Measurements from ENCODE around the gene ELMO1.

The ELMO1 gene, protein sequence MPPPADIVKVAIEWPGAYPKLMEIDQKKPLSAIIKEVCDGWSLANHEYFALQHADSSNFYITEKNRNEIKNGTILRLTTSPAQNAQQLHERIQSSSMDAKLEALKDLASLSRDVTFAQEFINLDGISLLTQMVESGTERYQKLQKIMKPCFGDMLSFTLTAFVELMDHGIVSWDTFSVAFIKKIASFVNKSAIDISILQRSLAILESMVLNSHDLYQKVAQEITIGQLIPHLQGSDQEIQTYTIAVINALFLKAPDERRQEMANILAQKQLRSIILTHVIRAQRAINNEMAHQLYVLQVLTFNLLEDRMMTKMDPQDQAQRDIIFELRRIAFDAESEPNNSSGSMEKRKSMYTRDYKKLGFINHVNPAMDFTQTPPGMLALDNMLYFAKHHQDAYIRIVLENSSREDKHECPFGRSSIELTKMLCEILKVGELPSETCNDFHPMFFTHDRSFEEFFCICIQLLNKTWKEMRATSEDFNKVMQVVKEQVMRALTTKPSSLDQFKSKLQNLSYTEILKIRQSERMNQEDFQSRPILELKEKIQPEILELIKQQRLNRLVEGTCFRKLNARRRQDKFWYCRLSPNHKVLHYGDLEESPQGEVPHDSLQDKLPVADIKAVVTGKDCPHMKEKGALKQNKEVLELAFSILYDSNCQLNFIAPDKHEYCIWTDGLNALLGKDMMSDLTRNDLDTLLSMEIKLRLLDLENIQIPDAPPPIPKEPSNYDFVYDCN

DNA sequence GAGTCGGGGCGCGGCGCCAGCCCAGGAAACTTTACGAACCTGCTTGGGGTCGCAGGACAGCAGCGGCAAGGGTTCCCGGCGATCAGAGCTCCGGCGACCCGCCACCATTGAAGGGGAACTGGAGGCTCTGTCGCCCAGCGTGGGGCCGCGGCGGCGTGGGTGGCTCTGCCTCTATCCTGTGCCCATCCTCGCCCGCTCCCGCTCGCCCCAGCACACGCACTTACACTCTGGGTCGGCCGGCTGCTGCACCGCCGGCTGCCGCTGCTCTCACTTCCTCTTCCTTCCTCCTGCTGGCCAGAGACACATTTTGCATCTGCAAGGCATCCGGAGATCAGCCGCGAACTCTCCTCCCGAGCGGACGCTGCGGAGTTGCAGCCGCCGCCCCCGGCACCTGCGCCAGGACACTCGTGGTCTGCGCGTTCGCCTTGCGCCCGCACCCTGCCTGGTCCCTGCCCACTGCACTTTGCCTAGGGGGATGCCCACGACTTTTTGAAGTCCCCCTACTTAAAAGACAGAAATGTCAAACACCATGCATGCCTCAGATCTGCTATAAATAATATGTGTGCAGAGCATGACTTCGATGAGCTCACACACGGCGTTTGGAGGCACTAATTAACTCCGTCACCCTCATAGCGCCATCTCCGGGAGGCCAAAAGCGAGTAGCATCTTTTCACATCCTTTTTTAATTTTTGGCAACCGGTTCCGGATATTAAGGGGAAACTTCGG, at the start of gene ELMO1:
Gene ELMO1 (minus strand): TSS at position 229 of the 726 bp plus-strand sequence. CDS start 106,174 bp downstream, outside the sequence.
- peak; percentile 92 for DNase-seq (ENCODE audit: low read depth, low spot score)

DNA sequence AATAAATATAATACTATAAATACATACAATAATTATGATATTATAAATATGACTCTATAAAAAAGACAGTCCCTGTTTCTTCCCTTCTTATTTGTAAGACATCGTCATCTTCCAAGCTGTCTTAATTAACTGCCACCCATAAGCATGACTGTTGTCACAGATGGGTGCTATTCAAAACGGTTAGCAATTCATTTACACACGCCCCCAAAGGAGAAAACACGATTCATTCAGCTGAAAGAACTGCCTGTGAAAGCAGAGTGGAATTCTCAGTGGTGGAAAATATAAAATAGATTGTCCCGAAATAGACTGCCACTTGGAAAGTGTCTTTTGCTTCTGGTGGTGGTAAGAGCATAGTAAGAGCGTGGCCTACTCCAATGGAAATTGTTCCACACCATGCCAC, 48.9 kb upstream of the ELMO1 start:
- no peak for DNase-seq (ENCODE audit: low read depth, low spot score)

DNA sequence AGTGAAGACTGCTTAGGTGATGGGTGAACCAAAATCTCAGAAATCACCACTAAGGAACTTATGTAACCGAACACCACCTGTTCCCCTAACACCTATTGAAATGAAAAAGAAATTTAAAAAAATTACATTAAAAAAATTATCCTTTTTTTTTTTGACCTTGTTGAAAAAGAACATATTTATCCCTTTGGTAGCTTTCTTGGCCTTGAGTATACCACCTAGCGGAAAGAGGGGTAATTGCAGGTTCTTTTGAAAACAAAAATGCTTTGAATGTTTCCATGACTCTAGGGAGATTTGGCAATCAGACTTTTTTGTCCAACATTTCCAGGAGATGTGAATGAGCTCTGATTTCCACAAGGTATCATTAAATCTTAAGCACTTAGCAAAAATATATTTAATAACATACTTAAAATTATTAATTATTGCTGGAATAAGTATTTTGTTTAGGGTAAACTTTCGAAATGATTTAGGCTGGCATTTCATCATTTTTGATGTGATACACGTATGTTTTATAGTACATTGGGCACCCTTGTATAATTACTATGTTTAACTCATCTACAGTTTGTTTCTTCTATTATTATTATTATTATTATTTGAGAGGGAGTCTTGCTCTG, 47.0 kb upstream of the ELMO1 start:
- peak; percentile 13 for DNase-seq (ENCODE audit: low read depth, low spot score)

DNA sequence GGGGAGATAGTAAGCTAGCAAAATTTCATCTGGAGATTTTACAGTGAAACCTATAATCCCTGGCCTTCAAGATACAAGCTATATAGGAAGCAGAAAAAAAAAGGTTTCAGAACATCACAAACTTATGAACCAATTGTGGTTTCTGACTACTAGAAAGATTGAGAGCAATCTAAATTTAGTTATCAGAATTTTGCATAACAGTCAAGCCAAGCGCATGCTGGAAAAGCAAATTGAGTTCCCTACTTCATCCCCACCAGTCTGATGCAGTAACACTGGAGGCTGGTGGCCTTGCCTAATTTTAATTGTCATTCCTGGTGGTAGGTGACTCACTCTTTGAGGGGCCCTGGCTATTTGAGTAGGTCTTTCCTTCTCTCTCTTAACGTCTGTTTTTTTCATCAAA, 46.3 kb upstream of the ELMO1 start:
- DNase-seq (ENCODE audit: low read depth, low spot score), result peak; percentile 8

DNA sequence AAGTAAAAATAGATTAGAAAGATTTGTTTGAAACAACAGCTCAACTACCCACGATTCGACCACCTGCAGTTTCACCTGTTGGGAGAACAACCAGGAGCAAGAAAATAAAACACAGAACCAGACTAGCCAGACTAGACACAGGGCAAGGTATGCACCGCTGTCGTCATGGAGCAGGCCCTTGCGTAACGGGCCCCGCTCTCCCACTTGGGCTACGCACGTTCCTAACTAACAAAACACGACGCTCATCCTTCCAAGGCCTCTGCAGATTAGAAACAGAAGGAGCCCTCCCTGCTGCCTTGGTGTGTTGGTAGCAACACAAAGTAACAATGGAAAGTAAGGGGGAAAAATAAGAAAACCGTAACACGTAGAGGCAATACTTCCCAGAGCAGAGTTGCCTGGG, 45.1 kb upstream of the ELMO1 start:
- DNase-seq (ENCODE audit: low read depth, low spot score), result peak; percentile 4

DNA sequence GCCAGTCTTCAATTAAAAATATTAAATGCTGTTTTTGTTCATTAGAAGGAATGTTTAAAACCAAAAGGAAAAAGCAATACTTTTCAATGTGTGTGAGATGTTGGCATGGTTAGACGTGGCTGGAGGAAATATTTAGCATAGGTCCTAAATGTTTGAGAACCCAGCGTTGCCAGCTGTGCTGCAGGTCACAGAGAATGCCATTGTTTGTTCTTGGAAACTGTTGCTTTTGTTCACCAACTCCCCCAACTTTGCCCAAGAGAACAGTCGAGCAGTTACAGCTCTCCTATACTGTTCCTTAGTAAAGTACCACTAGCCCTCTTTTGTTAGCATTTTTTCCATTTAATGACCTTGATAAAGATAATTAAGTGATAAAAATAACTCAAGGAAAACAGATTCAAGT, 44.5 kb upstream of the ELMO1 start:
- no peak for DNase-seq (ENCODE audit: low read depth, low spot score)

DNA sequence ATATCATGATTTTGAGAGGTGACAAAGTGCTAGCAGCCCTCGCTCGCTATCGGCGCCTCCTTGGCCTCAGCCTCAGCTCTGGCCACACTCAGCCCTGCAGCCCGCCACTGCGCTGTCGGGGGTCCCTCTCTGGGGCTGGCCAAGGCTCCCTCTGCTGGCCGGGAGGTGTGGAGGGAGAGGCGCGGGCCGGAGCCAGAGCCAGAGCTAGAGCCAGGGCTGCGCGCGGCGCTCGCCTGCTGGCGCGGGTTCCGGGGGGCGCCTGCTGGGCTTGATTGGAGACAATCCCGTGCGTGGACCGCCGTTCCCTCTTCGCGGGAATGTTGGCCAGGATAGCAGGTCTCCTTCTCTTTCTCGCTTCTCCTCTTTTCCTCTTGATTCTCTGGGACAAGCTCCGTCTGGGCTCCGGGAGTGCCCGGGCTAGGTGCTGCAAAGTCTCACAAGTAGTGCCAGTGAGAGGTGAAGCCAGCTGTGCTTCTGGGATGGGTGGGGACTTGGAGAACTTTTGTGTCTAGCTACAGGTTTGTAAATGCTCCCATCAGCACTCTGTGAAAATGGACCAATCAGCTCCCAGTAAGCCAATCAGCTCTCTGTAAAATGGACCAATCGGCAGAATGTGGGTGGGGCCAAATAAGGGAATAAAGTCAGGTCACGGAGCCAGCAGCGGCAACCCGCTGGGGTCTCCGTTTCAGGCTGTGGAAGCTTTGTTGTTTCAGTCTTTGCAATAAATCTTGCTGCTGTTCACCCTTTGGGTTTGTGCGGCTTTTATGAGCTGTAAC, 43.4 kb upstream of the ELMO1 start:
- DNase-seq (ENCODE audit: low read depth, low spot score), result peak; percentile 89

DNA sequence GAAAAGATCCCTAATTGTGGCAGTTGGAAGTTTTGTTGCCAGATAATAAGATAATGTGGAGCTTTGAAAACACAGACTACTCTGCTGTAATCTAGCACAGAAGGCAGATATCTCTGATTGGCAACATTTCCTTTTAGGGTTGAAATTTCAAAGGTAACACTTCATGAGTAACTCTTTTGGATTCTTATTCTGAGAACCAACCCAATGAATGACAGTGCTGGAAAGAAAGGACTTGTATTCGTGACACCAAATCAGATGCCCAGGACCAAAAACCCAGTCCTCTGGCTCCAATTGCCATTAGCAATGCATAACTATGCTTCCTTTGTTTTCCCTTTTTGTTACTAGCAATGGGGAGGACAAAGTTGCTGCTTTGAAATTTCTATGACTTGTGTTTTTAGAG, 41.0 kb upstream of the ELMO1 start:
- DNase-seq (ENCODE audit: low read depth, low spot score), result no peak

DNA sequence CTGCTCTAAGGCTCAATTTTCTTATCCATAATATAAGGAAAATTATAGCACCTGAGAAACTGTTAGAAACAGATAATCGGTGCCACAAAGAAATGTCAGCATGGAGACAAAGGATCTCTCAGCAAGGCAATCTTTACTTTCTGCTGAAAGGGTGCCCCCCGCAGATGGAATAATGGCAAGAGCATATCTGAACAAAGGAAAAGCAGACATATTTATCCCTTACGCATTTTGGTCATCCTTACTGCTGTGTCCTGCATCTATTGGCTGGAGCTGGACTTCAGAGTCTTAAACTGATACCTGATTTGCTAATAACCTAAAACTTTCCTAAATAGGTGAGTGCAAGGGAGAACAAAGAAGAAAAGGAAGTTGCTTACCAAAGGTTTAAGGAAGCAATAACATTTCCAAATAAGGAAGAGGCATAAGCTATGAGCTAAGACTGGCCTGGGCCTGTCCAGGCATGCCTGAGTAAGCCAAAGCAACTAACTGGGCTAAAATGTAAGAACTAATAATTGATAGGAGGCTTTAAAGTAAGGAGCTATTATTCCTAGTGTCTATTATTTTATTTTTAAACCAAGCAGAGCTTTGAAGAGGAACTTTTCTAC, 39.6 kb upstream of the ELMO1 start:
- DNase-seq (ENCODE audit: low read depth, low spot score), result no peak

DNA sequence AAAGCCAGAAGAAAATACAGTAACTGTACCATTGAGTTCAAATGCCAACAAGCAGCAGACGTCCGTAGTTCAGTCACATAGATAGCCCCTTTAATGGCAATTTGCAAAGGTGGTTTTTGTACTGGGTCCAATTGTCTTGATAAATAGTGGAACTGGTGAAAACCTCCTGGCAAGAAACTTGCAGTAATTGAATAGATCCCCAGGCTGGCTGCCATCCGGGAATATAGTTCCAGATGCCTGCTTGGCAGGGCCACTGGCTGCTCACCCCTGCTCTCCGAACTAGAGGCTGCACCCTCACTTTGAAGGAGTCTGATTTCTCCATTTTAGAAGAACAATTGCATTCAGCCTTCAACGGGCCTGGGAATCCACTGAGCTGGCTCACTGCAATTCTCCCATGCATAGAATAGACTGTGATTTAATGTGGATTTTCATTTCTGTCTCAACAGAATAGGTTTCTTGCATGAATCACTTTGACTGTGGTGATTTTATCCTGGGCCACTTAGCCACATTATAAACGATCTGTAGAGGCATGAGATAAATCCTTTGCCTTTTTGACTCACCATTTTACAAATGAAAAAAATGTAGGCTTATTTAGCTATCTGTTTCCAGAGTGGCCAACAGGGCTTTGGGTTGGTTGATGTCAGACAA, 35.9 kb upstream of the ELMO1 start:
- no peak for DNase-seq (ENCODE audit: low read depth, low spot score)

DNA sequence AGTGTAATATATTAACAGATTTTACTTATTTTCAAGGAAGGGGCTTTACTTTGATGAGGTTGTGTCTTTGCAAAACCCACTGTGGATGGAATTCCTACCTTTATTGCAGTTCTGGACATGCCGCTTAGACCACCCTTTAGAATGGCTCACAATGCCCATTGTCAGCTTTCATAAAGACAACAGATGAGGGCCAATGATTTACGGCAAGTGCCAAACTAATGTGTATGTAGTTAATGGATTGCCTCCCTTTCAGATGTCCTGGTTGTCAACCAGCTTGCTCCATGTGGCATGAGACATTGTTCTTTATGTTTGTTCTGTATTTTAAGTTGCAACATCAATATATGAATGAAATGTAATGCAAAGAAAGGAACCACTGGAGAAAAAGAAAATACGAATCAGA, 35.0 kb upstream of the ELMO1 start:
- DNase-seq (ENCODE audit: low read depth, low spot score), result no peak

DNA sequence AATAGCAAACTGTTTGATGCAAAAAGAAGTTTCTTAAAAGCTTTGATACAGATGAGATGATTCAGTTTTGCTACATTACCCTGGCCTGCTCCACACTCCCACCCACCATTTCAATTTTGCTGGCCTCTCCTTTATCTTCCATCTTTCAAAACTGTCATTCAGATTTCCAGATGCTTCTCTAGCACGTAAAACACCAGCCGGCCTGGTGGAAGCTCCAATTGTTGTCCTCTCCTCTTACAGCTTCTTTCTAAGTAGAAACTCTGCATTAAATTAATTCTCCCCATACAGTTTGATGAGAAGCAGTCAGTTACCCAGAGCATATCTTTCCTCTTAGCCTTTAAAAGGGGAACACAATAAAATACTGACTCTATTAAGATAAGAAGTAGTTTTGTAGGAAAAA, 34.3 kb upstream of the ELMO1 start:
- no peak for DNase-seq (ENCODE audit: low read depth, low spot score)

DNA sequence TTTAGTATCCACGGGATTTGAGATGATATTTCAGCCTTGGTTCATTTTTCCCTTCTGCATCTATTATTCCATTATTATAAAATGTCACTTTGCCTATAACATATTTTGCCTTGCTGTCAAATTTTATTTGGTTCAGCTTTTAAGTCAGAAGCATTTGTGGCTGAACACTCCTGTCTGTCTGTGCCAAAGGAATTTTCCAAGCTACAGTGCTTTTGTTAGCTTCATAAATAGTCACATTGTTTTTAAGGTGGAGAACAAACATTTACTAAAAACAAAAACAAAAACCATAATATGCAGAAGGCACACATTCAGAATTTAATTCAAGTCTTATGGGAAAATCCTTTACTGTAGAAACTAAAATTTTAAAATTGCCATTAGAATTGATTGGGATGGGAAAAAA, 33.8 kb upstream of the ELMO1 start:
- no peak for DNase-seq (ENCODE audit: low read depth, low spot score)

DNA sequence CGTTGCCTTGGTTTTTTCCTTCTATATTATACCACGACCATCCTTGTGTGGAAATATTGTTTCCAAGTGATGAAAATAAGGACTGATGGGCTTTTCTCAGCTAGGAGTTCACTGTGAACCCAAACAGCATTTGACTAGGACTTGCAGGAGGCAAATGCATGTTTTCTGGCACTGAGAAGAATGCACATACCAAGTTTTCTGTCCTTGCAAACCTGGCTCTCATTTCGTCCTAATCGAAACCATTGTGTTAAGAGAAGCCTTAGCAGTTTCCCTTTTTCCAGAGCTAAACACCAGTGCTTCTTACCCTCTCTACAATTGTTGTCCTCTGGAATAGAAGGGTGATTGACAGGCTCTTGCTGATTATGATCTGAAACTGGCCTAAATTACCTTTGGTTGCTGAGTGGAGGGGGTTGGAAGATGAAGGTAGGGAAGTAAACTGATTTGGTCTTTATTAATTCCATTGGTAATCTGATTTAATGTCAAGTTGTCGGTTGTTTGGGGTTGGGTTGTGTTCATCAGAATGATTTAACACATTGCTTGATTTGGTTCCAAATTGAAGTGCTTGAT, 33.1 kb upstream of the ELMO1 start:
- no peak for DNase-seq (ENCODE audit: low read depth, low spot score)

DNA sequence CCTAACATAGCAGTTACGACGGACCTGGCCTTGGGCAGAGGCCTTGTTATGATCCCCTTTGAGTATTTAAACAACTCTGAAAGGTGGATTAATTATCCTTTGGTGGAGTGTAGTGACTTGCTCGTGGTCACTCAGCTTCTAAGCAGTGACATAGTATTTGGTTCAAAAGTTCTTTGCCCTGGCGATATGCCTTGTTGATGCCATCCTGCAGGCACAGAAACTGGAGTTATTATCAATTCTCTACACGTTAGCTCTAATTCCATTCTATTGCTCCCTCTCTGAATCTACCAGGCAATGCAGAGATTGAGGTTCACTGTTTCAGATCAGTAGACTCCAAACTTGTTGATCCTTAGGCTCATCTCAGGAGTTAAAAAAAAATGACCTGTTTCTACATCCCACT, 32.5 kb upstream of the ELMO1 start:
- DNase-seq (ENCODE audit: low read depth, low spot score), result no peak

DNA sequence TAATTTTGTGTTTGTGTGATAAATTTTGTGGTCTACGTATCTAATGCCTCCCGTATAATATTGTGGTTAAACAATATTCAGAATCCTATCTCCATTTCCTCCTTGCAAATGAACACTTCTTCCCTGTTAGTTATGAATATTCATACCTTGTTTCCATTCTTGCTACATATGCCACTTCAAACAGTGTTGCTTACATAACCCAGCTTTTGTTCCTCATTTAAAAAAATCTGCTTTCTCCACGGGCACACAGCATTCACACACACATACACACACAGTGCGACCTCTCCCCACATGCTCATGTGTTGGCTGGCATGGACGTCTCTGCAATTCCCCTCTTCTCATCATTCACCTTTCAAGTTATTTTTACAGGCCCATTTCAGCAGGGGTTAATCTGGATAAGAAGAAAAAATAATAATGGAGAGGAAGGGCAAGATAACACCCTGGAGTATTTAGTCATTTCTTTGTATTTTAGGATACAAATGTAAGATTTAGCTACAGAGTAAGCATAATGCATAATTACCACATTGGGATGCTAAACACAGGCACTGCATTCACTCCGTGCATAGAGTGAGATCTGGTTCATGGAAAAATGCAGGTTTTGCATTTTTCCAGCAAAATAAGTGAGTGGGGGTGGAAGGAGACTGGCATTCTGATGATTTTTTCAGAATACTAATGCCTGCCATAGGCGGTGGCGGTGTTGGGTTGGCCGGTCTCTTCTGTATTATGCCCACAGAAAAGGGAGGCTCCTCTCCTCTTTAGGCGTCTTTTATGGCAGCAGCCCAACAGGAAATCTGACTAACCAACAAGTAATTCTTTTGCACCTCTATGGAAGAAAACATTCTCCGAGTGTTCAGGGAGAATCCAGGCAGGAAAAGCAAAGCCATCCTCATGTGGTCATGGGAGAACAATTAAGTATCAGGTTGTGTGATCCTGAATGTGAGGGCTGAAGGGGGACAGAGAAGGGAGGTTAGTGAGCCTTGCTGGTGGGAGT, 31.7 kb upstream of the ELMO1 start:
- no peak for DNase-seq (ENCODE audit: low read depth, low spot score)

DNA sequence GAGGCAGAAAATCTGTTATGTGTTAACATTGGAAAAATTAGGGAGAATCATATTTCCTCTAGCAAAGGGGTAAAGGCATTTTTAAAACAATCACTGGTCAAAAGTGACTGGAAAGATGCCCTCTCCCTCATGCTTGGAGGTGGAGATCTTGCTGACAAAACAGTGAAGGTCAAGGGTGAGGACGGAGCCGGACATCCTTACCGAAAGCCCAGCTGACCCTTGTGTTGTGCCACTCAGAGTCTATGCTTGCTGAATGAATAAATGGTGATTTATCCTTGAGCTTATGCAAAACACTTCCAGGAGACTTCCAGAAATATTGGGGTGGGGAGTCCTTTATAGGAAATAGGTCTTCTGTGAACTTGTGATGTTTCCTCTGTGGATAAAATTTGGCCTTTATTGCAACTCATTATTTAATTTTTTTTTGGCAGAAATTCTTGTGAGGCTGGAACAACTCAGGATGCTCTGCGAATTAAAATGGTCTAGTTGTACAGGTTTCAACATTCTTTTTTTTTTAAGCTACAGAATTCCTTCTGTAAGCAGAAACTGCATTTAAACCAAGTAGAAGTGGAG, 28.3 kb upstream of the ELMO1 start:
- DNase-seq (ENCODE audit: low read depth, low spot score), result no peak

DNA sequence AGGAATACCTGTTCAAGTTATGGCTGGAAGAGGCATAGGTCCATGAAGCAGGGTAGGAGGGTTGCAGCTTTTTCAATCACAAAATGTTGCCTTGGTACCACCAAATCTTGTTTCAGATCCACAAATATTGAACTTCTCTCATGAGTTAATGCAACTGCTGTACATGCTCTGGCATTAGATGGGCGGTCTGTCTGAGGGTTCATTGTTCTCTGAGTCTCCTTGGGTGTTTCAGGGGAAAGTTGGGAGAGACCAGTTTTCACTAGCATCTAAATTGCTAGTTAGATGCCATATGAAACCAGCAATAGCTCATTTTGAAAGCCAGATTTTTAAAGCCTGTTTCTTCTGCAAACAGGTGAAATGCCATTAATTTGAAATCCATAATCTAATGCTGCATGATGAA, 27.8 kb upstream of the ELMO1 start:
- no peak for DNase-seq (ENCODE audit: low read depth, low spot score)

Measured in ELF-1 (cell line).